Peyer's patch (tissue), 4 donors: ENCODE results near the gene RAB40B. TPM values are rescaled to one million over a fixed set of nuclear protein-coding genes. Genes with fewer than 3 reads are reported as not detected.

Experiments used
- DNase-seq, 3 donors: peaks; one replicate each; pipeline ENCODE4 v3.0.0-alpha.2; 2017 to 2019
- H3K27ac ChIP-seq, 4 donors: fragments of 200-600 bp; sonication (generic); one replicate each; pipeline ENCODE4 v1.5.1; 2016 to 2019
- H3K27me3 ChIP-seq, 2 donors: fragments of 200-600 bp; sonication (generic); one replicate each; pipeline ENCODE4 v1.5.1; 2019
- H3K36me3 ChIP-seq, 3 donors: fragments of 200-600 bp; sonication (generic); one replicate each; pipeline ENCODE4 v1.5.1; 2016 to 2019
- H3K4me1 ChIP-seq, 4 donors: fragments of 200-600 bp; sonication (generic); one replicate each; pipeline ENCODE4 v1.5.1; 2016 to 2019
- H3K4me3 ChIP-seq, 4 donors: fragments of 200-600 bp; sonication (generic); 1 replicate in 3 of 4; 2 replicates in 1 of 4; pipeline ENCODE4 v1.5.1; 2016 to 2019; ENCODE audit warnings: mild to moderate bottlenecking in 1 of 4
- H3K9me3 ChIP-seq, 4 donors: fragments of 200-600 bp; sonication (generic); one replicate each; pipeline ENCODE4 v1.5.1; 2016 to 2019; ENCODE audit warnings: mild to moderate bottlenecking in 1 of 4
- POLR2A ChIP-seq, 2 donors: fragments of 450-650 bp; IDR thresholded peaks; one replicate each; pipeline ENCODE4 v1.5.1; 2017; ENCODE audit warnings: antibody characterized with exemption in 2 of 2, mild to moderate bottlenecking in 2 of 2, moderate library complexity in 2 of 2
- total RNA-seq, 4 donors: library from RNA; depleted of rRNA; stranded (reverse); fragments of >200 nt; gene quantifications; one replicate each; pipeline ENCODE4 v1.1.0, GENCODE V29; 2016
- TF ChIP-seq, protein P1 (sequence below), 6 experiments: fragments of 450-650 bp in 4 of 6; fragments of 200-600 bp in 2 of 6; sonication (generic) in 1 of 6; IDR thresholded peaks; one replicate each; pipeline ENCODE4 v1.5.1; 2017 to 2019; ENCODE audit warnings: antibody characterized with exemption in 6 of 6, mild to moderate bottlenecking in 3 of 6, moderate library complexity in 1 of 6

Gene RAB40B
- total RNA-seq, 4 donors from 2014 or later: 13.3 to 63.5 (median 29.1) TPM

DNA sequence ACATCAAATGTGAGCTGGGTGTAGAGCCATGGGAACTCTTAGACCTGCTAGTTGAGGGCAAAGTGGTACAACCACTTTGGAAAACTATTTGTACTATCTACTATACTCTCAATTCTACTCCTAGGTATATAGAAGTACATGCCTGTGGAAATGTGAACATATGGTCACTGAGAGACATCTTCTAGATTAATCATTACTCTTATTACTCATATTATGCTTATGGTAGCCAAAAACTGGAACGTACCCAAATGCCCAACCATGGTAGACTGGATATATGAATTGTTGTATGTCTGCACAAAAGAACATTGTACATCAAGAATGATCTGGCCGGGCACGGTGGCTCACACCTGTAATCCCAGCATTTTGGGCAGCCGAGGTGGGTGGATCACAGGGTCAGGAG lies 53.0 kb downstream of the RAB40B start:
- no peak overlapping the region for H3K4me3 ChIP-seq
- H3K27me3 ChIP-seq: no peaks in the 10 kb centered on the region
- H3K4me1 ChIP-seq: peaks cover 0 to 25% (median 10%) of the 10 kb centered on the region in 4 donors
- TF ChIP-seq, protein P1, sequence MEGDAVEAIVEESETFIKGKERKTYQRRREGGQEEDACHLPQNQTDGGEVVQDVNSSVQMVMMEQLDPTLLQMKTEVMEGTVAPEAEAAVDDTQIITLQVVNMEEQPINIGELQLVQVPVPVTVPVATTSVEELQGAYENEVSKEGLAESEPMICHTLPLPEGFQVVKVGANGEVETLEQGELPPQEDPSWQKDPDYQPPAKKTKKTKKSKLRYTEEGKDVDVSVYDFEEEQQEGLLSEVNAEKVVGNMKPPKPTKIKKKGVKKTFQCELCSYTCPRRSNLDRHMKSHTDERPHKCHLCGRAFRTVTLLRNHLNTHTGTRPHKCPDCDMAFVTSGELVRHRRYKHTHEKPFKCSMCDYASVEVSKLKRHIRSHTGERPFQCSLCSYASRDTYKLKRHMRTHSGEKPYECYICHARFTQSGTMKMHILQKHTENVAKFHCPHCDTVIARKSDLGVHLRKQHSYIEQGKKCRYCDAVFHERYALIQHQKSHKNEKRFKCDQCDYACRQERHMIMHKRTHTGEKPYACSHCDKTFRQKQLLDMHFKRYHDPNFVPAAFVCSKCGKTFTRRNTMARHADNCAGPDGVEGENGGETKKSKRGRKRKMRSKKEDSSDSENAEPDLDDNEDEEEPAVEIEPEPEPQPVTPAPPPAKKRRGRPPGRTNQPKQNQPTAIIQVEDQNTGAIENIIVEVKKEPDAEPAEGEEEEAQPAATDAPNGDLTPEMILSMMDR (IDR thresholded peaks at IDR 0.05): no peak
- no peak for TF ChIP-seq POLR2A (IDR thresholded peaks at IDR 0.05)
- no peaks in the 10 kb centered on the region for H3K9me3 ChIP-seq
- H3K27ac ChIP-seq: no peak overlapping the region
- no peak for DNase-seq
- peaks cover 0 to 41% (median 0%) of the 10 kb centered on the region in 3 donors for H3K36me3 ChIP-seq

DNA sequence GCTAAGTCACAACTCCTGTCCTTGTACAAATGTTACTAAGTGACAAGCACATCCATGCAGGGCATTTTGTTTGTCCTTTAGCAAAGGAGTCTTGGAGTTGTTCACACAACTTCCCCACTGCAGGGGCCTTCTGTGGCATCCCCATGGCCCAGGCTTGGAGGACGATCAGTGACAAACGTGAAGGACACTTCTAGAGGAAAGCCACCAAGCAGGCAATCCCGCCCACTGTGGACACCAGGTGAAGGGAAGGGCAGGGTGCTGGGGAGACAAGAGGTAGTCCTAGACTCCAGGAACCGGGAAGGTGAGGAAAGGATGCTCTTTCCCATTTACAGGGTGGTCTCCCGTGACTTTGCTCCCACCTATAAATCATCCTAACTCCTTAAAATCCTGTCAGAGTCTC lies 54.4 kb downstream of the RAB40B start:
- H3K4me3 ChIP-seq: no peak overlapping the region
- peaks cover 0 to 25% (median 10%) of the 10 kb centered on the region in 4 donors for H3K4me1 ChIP-seq
- H3K27me3 ChIP-seq: no peaks in the 10 kb centered on the region
- TF ChIP-seq POLR2A (IDR thresholded peaks at IDR 0.05): no peak
- TF ChIP-seq, protein P1 (IDR thresholded peaks at IDR 0.05): no peak
- no peak overlapping the region for H3K27ac ChIP-seq
- H3K9me3 ChIP-seq: no peaks in the 10 kb centered on the region
- H3K36me3 ChIP-seq: peaks cover 0 to 55% (median 0%) of the 10 kb centered on the region in 3 donors
- no peak for DNase-seq

DNA sequence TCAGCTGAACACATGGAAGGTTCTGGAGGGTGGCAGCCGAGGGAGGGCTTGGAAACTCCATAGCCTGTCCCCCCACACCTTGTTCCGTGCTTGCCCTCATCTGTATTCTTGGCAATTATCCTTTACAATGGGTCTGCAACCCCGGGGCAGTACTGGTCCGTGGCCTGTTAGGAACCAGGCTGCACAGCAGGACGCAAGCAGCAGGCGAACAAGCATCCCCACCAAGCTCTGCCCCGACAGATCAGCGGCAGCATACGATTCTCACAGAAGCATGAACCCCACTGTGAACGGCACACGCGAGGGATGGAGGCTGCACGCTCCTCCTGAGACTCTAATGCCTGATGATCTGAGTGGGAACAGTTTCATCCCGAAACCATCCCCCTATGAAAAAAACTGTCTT lies 56.5 kb downstream of the RAB40B start:
- Histone ChIP-seq H3K36me3 (peaks cover 0 to 68% (median 0%) of the 10 kb centered on the region in 3 donors), H3K9me3 (no peaks in the 10 kb centered on the region), H3K4me1 (peaks cover 0 to 18% (median 6%) of the 10 kb centered on the region in 4 donors), H3K4me3 (no peak overlapping the region), H3K27me3 (no peaks in the 10 kb centered on the region), H3K27ac (no peak overlapping the region)
- TF ChIP-seq POLR2A (IDR thresholded peaks at IDR 0.05): no peak
- TF ChIP-seq, protein P1 (IDR thresholded peaks at IDR 0.05): no peak
- no peak for DNase-seq

DNA sequence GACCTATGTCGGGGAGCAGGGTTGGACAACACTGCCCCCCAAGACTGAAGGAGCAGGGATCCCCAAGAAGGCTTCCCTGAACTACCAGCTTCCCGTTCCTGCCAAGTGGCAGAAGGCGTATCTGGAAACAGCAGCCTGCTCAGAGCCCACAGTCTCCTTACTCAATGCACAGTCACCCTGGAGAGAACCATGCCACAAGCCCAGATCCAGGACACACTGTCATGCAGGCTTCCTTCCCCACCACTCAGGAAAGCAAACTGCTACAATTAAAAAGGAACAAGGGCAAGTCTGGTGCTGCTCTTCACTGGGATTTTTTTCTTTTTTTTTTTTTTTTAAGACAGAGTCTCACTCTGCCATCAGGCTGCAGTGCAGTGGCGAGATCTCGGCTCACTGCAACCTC lies 58.5 kb downstream of the RAB40B start:
- Histone ChIP-seq H3K9me3 (no peaks in the 10 kb centered on the region), H3K27ac (no peak overlapping the region), H3K36me3 (peaks cover 0 to 68% (median 0%) of the 10 kb centered on the region in 3 donors), H3K4me3 (no peak overlapping the region), H3K4me1 (no peaks in the 10 kb centered on the region), H3K27me3 (no peaks in the 10 kb centered on the region)
- TF ChIP-seq, protein P1 (IDR thresholded peaks at IDR 0.05): no peak
- TF ChIP-seq POLR2A (IDR thresholded peaks at IDR 0.05): no peak
- no peak for DNase-seq

DNA sequence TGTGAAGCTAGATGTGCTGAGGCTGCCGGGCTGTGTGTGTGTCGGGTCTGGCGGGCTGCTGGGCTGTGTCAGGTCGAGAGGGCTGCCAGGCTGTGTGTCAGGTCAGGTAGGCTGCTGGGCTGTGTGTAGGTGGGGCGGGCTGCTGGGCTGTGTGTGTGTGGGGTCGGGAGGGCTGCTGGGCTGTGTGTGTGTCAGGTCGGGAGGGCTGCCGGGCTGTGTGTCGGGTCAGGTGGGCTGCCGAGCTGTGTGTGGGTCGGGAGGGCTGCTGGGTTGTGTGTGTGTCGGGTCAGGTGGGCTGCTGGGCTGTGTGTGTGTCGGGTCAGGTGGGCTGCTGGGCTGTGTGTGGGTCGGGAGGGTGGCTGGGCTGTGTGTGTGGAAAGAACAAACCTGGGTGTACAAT lies 58.9 kb downstream of the RAB40B start:
- peaks cover 0 to 67% (median 0%) of the 10 kb centered on the region in 3 donors for H3K36me3 ChIP-seq
- no peak overlapping the region for H3K27ac ChIP-seq
- no peaks in the 10 kb centered on the region for H3K4me1 ChIP-seq
- DNase-seq: no peak
- H3K4me3 ChIP-seq: no peak overlapping the region
- no peaks in the 10 kb centered on the region for H3K9me3 ChIP-seq
- H3K27me3 ChIP-seq: no peaks in the 10 kb centered on the region
- TF ChIP-seq, protein P1 (IDR thresholded peaks at IDR 0.05): no peak
- no peak for TF ChIP-seq POLR2A (IDR thresholded peaks at IDR 0.05)
